ENCODE data around the gene MOG. TPM values are rescaled to one million over a fixed set of nuclear protein-coding genes. Genes with fewer than 3 reads are reported as not detected.

The MOG gene
- total RNA-seq, 4 donors from 2014 or later = not detected

DNA sequence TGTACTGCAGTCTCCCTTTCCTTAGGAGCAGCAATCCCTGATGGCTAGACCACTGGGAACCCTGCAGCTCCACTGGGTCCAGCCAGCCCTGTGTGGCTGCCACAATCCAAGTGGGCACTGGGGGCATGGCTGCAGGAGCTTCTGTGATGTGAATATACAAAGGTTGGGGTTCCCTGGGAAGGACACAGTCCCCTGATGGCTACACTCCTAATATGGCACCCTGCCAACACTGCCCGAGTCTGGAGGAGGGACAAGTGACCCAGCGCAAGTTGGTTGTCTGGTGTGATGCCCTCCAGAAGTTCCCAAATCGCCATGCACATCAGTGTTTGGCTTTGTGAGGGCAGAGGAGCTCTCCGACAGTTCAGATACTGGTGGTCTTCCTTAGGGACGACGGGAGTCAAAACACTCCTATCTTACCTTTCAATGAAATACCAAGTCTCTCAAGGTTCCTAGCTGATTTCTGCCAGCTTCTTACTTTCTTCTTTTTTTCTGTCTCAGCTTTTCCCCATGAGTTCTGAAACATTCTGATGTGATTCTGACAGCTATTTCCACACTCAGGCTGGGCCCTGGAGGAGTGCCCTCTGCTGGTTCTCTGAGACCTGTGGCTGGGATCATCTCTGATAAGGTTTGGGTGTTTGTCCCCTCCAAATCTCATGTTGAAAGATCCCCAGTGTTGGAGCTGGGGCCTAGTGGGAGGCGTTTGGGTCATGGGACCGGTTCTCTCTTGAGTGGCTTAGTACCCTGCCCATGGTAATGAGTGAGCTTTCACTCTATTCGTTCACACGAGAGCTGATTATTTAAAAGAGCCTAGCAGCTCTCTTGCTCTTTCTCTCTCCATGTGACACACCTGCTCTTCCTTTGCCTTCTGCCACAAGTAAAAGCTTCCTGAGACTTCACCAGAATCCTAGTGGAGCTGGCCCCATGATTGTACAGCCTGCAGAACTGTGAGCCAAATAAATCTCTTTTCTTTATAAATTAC is 39.5 kb downstream of the MOG start:
- ATAC-seq (ENCODE audit: low FRiP score) (no peak), DNase-seq (ENCODE audit: low spot score) (no peak)
- TF ChIP-seq, protein P1, sequence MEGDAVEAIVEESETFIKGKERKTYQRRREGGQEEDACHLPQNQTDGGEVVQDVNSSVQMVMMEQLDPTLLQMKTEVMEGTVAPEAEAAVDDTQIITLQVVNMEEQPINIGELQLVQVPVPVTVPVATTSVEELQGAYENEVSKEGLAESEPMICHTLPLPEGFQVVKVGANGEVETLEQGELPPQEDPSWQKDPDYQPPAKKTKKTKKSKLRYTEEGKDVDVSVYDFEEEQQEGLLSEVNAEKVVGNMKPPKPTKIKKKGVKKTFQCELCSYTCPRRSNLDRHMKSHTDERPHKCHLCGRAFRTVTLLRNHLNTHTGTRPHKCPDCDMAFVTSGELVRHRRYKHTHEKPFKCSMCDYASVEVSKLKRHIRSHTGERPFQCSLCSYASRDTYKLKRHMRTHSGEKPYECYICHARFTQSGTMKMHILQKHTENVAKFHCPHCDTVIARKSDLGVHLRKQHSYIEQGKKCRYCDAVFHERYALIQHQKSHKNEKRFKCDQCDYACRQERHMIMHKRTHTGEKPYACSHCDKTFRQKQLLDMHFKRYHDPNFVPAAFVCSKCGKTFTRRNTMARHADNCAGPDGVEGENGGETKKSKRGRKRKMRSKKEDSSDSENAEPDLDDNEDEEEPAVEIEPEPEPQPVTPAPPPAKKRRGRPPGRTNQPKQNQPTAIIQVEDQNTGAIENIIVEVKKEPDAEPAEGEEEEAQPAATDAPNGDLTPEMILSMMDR (IDR thresholded peaks at IDR 0.05) = no peak

DNA sequence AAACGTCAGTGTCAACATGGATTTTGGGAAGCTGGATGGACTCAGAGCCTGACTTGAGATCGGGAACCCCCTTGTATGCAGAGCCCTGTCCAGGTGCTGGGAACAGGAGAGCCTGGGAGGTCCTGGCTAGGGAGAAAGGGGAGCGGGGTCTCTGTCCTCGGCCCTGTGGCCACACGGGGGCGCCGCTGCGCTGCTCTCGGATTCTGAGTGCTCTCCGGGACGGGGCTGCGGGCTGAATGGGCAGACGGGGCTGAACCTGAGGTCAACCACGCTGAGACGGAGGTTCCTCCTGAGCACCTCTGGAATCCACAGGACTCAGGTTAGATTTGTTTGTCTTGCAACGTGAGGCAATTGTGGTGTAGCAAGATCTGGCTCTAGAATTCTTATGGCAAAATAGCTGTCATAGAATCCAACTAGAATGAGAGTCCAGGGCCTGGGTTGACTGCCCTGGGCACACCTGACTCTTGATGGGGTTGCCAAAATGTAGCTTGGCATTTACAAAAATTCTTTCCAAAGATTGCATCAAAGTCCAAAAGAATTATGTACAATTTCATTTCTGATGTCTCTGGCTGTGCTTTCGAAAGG is 45.7 kb downstream of the MOG start:
- TF ChIP-seq, protein P1 (IDR thresholded peaks at IDR 0.05) = no peak
- DNase-seq (ENCODE audit: low spot score) (no peak), ATAC-seq (ENCODE audit: low FRiP score) (no peak)

DNA sequence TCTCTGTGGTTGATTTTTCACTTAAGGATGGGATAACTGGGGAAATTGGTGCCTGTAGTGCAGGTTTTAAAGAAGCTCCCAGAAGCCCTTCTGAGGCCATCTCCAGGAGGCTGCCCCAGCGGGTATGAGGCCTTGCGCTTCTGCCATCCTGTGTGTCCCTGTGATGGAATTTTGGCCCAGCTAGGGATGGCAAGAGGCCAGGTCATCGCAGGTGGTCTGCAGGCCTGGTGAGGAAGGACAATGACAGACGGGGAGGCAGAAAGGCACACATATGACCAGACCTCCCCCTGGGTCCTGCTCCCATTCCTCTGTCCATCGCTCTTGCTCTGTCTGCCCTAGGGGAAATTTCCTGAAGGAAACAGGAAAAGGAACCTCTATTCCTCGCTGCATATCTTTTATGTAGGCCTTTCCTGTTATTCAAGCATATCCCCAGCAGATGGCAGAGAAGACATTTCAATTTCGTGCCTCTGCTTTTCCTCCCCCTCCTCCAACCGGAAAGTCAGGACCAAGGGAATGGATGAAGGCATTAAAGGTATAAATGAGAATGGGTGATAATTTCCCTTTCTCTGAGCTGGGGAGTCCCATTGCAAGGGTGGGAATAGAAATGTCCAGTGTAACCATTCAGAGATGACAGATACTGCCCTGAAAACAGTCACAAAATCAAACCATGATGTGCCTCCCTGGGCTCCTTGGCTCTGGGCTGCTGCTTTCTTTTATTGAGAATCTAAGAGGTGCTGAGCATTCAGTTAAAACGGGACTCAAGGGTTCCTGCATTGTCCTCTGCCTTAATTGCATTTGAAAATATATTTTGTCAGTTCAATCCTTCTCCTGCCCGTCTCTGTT is 48.7 kb downstream of the MOG start:
- ATAC-seq (ENCODE audit: low FRiP score) (peak; percentile 68), DNase-seq (ENCODE audit: low spot score) (no peak)
- TF ChIP-seq, protein P1 (IDR thresholded peaks at IDR 0.05) = no peak

DNA sequence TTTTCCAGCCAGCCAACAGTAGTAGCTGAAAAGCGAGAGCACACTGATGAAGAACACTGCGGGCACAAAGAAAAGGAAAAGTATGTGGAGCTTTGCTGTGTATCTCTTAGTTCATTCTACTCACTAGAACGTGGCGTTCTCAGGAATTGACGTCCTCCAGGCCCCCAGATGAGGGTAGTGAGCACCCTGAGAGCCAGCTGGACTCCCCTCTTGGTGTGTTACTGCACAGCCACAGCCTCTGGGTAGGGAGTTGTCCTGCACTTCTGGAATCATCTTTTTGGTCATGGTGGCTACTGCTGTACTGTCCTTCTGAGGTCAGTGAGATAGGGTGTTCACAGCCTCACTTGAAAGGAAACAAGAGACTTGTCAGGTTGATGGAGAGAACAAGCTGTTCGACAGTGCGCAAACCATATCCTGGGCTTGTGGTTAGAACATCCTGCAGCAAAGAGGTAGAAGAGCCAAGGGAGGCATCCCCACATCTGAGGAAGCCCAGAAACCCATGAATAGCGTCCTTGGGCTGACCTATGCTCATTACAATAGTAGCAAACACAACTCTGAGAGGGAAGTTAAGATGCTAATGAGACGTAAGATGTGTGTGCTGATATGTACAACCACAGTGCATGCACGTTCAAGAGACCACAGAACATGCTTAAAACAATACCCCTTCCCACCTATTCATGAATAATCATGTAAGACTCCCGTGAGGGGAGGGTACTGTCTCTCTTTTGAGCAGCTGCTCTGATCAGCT is 51.7 kb downstream of the MOG start:
- DNase-seq (ENCODE audit: low spot score) = no peak
- TF ChIP-seq, protein P1 (IDR thresholded peaks at IDR 0.05) = no peak
- ATAC-seq (ENCODE audit: low FRiP score) = no peak

DNA sequence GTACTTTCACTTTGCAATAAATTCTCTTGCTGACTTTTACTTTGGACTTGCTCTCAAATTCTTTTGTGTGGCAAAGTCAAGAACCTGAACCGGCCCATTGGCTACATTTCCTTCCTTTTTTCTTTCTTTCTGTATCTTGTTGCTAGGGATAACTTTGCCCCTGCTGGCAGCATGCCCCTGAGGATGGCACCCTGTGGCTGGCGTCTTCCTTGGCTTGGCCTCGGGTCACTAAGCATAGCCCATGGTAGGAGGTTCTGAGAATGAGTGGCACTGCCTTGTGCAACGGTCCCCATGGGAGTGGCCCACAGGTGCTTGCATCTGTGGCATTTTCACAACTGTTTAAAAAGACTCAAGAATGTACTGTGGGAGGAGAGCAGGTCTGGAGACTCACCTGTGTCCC is 52.3 kb downstream of the MOG start:
- TF ChIP-seq, protein P1 (IDR thresholded peaks at IDR 0.05) = no peak
- ATAC-seq (ENCODE audit: low FRiP score) = no peak
- DNase-seq (ENCODE audit: low spot score) = no peak

DNA sequence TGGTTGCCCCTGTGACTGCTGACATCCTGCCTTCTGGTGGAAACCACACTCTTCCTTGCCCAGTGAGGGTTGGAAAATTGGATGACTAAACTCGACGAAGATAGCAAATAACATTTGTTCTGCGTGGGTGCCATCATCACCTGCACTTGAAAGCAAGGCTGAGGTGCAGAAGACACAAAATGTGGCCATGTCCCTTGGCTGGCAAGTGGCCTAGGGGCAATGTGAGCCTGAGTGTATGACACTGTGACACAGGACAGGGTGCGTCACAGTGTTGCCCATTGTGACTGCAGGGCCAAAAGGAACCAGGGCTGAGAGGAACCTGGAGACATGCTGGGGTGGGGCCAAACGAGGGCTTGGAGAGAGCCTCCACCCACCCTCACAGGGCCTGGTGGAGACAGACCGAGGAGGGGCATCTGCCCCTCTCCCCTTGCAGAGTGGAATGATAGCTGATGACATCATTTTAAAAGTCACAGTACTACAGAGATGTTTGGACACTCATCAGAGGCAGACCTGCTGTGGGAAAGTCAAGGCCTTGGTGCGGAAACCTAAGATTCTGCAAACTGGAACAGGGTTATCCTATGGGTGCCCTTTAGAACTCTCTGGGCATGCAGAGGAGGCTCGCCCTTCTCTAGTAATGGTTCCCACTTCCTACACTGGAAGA is 53.5 kb downstream of the MOG start:
- no peak for ATAC-seq (ENCODE audit: low FRiP score)
- DNase-seq (ENCODE audit: low spot score) = no peak
- TF ChIP-seq, protein P1 (IDR thresholded peaks at IDR 0.05) = no peak

Data from omental fat pad (tissue), 4 donors.